Measurements from ENCODE around the gene COIL.

COIL gene

GRCh38 chr17:56933868-56934267, 27.0 kb downstream of the COIL start:
- DNase-seq (ENCODE audit: low spot score) = no peak

DNA sequence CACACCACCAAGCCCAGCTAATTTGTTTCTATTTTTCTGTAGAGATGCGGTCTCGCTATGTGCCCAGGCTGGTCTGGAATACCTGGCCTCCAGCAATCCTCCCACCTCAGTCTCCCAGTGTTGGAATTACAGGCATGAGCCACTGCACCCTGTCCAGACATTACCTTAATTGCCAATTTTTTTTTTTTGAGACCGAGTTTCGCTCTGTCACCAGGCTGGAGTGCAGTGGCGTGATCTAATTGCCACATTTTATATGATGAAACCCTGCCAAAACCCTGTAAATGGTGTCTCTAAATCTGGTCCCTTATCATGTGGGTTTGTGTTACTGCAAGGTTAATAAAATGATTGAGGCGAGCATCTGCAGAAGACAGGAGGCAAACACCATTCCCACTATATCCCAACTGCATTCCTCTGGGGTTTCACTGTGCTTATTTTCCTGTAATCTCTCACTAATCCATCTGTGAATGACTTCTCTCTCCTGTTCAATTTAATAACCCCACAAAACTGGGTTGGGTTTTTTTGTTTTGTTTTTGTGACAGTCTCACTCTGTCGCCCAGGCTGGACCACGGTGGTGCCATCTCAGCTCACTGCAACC, 27.6 kb downstream of the COIL start:
- no peak for DNase-seq (ENCODE audit: low spot score)

DNA sequence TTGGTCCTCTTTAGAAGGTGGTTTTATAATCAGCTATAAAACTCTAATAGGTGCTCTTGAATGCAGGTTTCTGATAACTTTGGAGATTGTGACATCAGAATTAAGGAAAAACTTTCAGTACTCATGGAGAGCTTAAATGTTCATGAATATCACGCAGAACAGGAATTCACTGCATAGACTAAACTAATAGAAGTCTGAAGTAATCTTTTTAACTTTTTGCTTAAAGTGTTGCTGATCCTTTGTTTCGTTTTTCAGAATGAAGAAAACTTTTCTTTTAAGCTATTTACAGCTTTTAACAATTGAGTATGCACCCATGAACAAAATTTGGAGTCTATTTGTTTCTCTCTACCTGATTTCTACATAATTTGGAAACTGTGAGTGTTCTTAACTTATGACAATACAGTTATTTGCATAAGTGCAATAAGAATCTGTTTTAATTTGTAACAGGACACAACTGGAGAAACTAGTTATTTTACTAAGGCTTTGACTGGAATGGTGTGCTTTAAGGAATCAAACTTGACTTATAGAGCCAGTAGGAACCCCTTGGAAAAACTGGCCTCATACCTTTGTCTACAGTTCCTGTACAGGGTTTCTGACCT, 30.0 kb downstream of the COIL start:
- DNase-seq (ENCODE audit: low spot score) = no peak

- DNase-seq (ENCODE audit: low spot score) = no peak
These were observed 31.4 kb downstream of the COIL start for GRCh38 chr17:56929362-56929969.

- no peak for DNase-seq (ENCODE audit: low spot score)
These were observed 32.3 kb downstream of the COIL start for GRCh38 chr17:56928586-56928985.

DNA sequence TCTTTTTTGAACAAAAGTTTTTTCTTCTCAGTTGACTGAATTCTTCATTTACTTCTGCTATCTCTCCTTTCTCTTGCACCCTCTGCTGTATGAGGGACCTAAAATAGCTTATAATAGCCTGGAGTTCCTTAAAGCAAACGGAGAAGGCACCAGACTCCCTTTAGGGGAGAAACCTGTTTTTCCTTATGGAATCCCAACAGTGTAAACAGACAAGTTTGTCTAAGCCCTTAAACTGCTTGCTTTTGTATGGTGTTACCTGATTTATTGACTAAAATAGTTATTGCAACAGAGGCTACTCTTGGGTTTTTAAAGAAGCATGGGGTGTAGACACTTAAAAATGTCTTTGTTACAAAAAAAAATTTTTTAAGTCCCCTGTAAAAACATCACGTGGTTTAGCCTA, 34.1 kb downstream of the COIL start:
- DNase-seq (ENCODE audit: low spot score) = no peak

- DNase-seq (ENCODE audit: low spot score) = no peak
These were observed 34.6 kb downstream of the COIL start for GRCh38 chr17:56926270-56926669.

DNA sequence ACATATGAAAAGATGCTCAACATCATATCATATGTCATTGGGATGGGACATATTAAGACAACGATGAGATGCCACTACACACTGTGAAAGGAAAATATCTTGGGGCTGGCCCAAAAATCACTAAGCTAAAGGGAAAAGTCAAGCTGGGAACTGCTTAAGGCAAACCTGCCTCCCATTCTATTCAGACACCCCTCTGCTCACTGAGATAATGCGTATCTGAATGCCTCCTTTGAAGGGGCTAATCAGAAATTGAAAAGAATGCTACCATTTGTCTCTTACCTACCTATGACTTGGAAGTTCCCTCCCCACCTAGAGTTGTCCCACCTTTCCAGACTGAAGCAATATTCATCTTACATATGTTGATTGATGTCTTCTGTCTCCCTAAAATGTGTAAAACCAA, 35.8 kb downstream of the COIL start:
- DNase-seq (ENCODE audit: low spot score) = no peak

- no peak for DNase-seq (ENCODE audit: low spot score)
These were observed 41.1 kb downstream of the COIL start for GRCh38 chr17:56919717-56920116.

DNA sequence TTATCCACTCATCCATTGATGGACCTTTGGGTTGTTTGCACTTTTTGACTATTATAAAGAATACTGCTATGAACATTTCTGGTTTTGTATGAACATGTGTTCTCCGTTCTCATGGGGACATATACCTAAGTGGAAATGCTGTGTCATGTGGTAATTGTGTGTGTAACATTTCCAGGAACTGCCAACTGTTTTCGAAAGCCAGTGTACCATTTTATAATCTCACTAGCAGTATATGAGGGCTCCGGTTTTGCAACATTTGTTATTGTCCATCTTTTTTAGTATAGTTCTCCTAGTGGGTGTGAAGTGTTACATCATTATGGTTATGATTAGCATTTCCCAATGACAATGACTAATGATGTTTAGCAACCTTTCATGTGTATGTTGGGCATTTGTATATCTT, 41.9 kb downstream of the COIL start:
- DNase-seq (ENCODE audit: low spot score) = no peak

DNA sequence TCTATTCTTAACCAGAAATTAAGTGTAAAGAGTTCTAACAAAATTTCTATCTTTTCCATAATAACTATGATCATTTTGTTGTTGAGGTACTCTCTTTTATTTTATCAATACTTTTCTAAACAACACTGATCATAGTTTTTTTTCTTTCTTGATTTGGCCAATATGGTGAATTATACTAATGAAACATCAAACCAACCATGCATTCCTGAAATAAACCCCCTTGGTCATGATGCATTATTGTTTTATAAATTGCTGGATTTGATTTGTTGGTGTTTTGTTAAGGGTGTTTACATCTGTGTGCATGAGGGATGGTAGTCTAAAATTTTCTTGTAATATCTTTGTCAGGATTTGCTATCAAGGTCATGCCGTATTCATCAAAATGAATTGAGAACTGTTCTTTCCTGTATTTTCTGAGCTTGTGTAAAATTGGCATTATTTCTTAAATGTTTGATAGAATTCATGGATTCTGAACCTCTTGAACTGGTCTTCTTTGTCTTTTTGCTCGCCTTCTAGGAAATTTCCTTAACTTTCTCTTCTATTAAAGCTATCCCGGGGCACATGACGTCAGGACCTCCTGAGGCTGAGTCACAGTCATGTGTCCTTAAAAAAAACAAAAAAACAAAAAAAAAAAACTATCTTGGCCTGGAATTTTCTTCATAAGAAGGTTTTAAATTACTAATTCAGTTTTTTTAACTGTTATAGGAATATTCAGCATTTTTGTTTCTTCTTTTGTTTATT, 43.1 kb downstream of the COIL start:
- no peak for DNase-seq (ENCODE audit: low spot score)

DNA sequence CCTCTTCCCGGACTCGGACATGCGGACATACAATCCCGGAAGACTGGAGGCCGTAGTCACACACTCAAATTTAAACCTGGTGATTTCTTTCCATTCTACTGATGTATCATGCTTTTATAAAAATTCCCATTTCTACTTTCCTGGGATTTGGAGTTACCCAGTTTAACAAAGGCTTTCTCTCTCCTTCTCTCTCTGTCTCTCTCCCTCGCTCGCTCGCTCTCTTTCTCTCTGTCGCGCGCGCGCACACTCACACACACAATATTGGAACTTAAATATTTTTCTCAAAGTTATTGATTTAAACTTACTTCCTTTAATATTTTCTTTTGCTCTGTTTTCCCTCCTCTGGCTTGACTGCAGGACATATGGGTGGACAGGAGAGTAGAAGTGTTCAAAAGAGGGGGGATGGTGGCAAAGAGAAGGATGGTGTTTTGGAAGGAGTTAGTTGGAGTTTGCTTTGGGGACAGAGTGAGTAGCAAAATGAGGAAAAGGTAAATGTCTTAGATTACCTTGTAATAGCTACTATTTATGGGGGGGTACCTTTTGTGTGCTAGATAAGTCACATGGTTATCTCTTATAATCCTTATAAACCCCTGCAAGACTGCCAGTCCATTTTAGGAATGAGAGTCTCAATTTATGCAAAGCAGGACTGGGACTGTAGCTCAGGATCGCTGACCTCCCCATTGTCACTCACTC, 46.1 kb downstream of the COIL start:
- peak; percentile 20 for DNase-seq (ENCODE audit: low spot score)

- DNase-seq (ENCODE audit: low spot score) = peak; percentile 77
These were observed 46.8 kb downstream of the COIL start, which contains the start of gene TRIM25 for GRCh38 chr17:56913867-56914580. TSS of gene TRIM25 (minus strand) at chr17:56914049. CDS start at chr17:56913988, 61 bp downstream.

DNA sequence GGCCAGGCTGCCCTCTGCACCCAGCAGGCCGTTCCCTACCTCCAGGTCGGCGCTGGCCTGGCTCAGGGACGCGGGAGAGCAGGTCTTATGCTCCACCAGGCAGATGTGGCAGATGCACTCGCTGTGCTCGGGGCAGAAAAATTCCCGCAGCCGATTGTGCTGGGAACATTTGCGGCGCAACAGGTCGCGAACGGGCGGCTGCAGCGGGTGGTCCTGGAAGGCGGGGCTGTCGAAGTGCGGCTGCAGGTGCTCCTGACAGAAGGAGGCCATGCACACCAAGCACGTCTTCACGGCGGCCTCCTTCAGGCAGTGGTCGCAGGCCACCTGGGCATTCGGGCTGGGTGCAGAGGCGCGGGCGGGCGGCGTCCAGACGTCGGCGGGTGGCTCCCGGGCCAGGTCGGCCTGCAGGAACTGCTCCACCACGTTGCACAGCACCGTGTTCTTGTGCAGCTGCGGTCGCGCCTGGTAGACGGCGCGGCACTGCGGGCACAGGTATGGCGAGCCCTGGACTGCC, 47.4 kb downstream of the COIL start:
- peak; percentile 14 for DNase-seq (ENCODE audit: low spot score)

- DNase-seq (ENCODE audit: low spot score) = no peak
These were observed 47.9 kb downstream of the COIL start for GRCh38 chr17:56913000-56913311.

GRCh38 chr17:56912105-56912999, 48.5 kb downstream of the COIL start:
- DNase-seq (ENCODE audit: low spot score) = no peak

DNA sequence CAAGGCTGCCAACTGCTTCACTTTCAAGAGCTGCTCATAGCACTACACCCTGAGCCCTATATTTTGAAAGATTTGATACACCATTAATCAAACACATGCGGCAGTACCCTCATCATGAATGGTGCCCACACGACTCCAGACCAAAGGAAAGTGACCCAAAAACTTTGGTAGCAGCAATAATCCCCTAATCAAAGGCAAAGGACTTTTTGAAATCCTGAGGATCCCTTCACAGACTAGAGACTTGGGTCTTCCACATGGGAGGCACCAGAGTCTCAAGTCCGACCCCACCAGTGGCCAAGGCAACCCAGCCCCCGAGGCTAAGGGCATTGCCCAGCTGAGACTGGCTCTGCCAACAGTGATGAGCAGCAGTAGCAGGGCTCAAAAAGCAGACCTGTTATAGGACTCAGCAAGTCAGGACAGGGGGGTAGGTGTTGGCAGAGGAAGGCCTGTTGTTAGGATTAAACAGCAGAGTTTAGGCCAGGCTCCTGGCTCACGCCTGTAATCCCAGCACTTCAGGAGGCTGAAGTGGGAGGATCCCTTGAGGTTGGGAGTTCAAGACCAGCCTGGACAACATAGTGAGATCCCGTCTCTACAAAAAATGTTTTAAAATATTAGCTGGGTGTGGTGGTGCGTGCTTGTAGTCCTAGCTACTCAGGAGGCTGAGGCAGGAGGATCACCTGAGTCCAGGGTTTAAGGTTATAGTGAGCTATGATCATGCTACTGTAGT, 50.2 kb downstream of the COIL start:
- no peak for DNase-seq (ENCODE audit: low spot score)

GRCh38 chr17:56909742-56910508, 50.9 kb downstream of the COIL start:
- DNase-seq (ENCODE audit: low spot score) = peak; percentile 78

DNA sequence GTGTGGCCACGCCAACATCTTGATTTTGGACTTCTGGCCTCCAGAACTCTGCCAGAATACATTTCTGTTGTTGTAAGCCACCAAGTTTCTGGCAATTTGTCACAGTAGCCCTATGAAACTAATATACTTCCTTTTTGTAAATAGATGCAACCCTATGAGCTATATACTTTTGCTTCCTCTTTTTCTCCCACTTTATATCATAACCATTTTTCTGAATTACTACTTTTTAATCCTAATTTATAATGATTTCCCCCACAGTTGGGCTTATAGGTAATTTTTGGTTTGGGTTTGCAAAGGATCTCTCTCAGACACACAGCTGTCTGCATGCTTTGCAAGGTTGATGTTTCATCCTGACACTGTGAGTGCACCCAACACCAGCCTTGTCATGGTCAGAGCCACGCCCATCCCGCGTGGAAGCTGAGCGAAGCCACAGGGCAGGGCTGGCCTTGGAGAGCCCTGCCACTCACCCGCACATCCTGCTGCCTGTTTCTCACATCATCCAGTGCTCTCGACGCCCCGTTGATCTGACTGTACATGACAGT, 52.8 kb downstream of the COIL start:
- DNase-seq (ENCODE audit: low spot score) = peak; percentile 84

Data from hematopoietic multipotent progenitor cell treated with erythropoietin and hydrocortisone succinate and interleukin-3 and kit ligand, for 17 days (in vitro differentiated cells).